Ascending aorta (tissue), 2 donors: ENCODE results near the gene TMEM106B. TPM values are rescaled to one million over a fixed set of nuclear protein-coding genes. Genes with fewer than 3 reads are reported as not detected.

Source experiments
- DNase-seq, 2 donors: peaks; one replicate each; pipeline ENCODE4 v3.0.0-alpha.2; 2019; ENCODE audit warnings: low spot score in 2 of 2
- H3K27ac ChIP-seq, 2 donors: fragments of 200-600 bp; sonication (generic); one replicate each; pipeline ENCODE4 v1.5.1; 2016 to 2017; ENCODE audit warnings: mild to moderate bottlenecking in 1 of 2
- H3K27me3 ChIP-seq: fragments of 200-600 bp; sonication (generic); one replicate; pipeline ENCODE4 v1.5.1; 2017
- H3K36me3 ChIP-seq, 2 donors: fragments of 200-600 bp; sonication (generic); one replicate each; pipeline ENCODE4 v1.5.1; 2016
- H3K4me1 ChIP-seq, 2 donors: fragments of 200-600 bp; sonication (generic); one replicate each; pipeline ENCODE4 v1.5.1; 2016 to 2017; ENCODE audit warnings: mild to moderate bottlenecking in 1 of 2
- H3K4me3 ChIP-seq, 2 donors: fragments of 200-600 bp; sonication (generic); one replicate each; pipeline ENCODE4 v1.5.1; 2016 to 2017; ENCODE audit warnings: mild to moderate bottlenecking in 1 of 2
- H3K9me3 ChIP-seq, 2 donors: fragments of 200-600 bp; sonication (generic); one replicate each; pipeline ENCODE4 v1.5.1; 2016
- intact Hi-C: fragments of 100-400 bp; cut with DNase I; formaldehyde crosslinking; loops from one replicate; pipeline ENCODE4 v1.15.1; 2023
- total RNA-seq: library from RNA; depleted of rRNA; stranded (reverse); fragments of >200 nt; gene quantifications from one replicate; pipeline ENCODE4 v1.1.0, GENCODE V29; 2016
- TF ChIP-seq, protein P1 (sequence below), 3 experiments: fragments of 200-600 bp in 2 of 3; fragments of 450-650 bp in 1 of 3; sonication (generic) in 2 of 3; IDR thresholded peaks; one replicate each; pipeline ENCODE4 v1.5.1; 2016 to 2019; ENCODE audit warnings: antibody characterized with exemption in 3 of 3, mild to moderate bottlenecking in 1 of 3, moderate library complexity in 1 of 3

The TMEM106B gene
- total RNA-seq, 1 donor from 2014 or later, result 21.3 TPM

DNA sequence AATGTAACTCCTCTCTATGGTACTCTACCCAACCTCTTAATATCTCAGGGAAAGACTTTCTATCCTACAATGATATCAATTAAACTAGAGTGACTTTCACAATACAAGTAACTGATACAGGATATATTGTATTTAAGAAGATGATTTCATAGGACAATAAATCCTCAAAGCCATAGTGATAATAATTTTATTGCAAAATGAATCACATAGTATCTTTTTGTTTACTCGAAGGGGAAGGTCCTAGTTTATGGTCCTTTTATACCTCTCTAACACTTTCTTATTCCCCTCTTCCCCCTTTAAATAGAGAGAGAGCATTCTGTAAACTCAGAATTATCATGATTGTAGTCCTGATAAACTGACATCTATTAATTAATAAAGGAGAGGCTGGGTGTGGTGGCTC is 56.4 kb downstream of the TMEM106B start:
- Histone ChIP-seq H3K4me3 (no peak overlapping the region), H3K27ac (no peak overlapping the region), H3K27me3 (no peaks in the 10 kb centered on the region), H3K9me3 (no peaks in the 10 kb centered on the region), H3K36me3 (no peaks in the 10 kb centered on the region), H3K4me1 (no peaks in the 10 kb centered on the region)
- no peak for DNase-seq
- TF ChIP-seq, protein P1, sequence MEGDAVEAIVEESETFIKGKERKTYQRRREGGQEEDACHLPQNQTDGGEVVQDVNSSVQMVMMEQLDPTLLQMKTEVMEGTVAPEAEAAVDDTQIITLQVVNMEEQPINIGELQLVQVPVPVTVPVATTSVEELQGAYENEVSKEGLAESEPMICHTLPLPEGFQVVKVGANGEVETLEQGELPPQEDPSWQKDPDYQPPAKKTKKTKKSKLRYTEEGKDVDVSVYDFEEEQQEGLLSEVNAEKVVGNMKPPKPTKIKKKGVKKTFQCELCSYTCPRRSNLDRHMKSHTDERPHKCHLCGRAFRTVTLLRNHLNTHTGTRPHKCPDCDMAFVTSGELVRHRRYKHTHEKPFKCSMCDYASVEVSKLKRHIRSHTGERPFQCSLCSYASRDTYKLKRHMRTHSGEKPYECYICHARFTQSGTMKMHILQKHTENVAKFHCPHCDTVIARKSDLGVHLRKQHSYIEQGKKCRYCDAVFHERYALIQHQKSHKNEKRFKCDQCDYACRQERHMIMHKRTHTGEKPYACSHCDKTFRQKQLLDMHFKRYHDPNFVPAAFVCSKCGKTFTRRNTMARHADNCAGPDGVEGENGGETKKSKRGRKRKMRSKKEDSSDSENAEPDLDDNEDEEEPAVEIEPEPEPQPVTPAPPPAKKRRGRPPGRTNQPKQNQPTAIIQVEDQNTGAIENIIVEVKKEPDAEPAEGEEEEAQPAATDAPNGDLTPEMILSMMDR (IDR thresholded peaks at IDR 0.05), result no peak
- intact Hi-C loops, result no loop called here

DNA sequence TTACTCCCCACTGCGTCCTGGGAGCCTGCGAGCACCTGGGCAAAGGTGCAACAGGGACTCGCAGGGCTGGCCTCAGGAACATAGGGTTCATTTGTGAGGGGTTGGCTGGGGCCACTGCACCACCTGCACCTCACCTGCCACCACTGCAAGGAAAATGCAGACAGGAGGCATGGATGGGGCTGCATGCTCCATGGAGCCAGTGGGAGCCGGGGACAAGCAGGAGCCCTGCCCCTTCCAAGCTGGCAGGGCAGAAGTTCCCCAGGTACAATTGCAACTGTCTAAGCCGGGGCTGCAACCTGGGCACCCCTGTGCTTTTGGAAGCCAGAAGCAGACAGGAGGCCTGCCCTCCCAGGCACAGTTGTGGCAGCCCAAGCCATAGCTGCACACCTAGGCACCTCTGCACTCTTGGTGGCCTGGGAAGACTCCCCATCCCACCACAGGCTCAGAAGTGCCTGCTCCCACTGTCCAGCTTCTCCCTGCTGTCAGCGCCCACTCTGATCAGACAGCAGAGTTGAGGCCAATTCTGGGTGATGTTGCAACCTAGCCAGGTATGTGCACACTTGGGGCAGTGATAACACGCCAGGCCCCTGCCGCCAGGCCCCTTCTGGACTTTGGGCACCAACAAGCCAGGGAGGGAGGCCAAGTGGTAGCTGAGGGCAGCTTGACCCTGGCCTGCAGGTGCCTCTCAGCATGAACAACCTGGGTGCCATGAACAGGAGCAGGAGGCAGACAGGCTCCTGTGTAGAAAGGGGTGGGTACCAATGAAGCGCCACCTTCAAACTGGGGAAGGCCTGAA is 58.2 kb downstream of the TMEM106B start:
- Histone ChIP-seq H3K4me1 (no peaks in the 10 kb centered on the region), H3K36me3 (no peaks in the 10 kb centered on the region), H3K27me3 (no peaks in the 10 kb centered on the region), H3K4me3 (no peak overlapping the region), H3K9me3 (no peaks in the 10 kb centered on the region), H3K27ac (no peak overlapping the region)
- intact Hi-C loops, result no loop called here
- no peak for DNase-seq
- TF ChIP-seq, protein P1 (IDR thresholded peaks at IDR 0.05), result no peak

DNA sequence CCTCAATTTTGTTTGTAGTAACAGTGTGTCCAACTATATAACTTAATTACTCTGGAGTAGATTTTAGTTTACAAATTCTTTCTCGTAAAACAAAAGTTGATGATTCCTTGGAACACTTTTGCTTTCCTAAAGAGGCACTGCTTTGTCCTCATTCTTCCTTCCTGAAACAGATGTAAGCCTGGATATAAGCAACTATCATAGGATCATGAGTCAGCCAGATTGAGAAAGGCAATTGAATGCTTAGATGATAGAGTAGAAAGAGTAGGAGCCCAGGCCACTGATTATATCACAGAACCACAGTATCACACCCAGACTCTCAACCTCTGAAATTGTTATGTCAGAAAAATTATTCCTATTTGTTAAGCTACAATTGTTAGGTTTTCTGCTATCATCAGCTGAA is 69.9 kb downstream of the TMEM106B start:
- no peaks in the 10 kb centered on the region for H3K4me1 ChIP-seq
- no peak overlapping the region for H3K27ac ChIP-seq
- H3K36me3 ChIP-seq, result no peaks in the 10 kb centered on the region
- DNase-seq, result no peak
- no peaks in the 10 kb centered on the region for H3K9me3 ChIP-seq
- intact Hi-C loops, result no loop called here
- no peaks in the 10 kb centered on the region for H3K27me3 ChIP-seq
- TF ChIP-seq, protein P1 (IDR thresholded peaks at IDR 0.05), result no peak
- H3K4me3 ChIP-seq, result no peak overlapping the region

DNA sequence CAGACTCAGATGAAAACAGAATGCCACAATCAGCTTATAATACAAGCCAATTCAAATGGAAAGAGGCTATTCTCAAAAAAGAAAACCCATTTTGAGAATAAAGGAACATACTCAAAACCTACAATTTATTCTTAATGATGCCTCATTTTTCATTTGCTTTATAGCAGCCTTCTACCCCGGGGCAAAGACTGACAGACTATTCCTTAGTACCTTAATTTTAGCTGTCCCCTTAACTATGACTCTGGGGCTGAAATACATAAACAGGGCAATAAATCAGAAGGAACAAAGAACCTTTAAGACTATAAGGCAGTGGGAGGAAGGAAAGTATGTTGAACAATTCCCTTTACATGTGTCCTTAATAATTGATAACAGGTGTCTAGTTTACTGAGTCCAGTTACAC is 76.8 kb downstream of the TMEM106B start:
- H3K36me3 ChIP-seq, result no peaks in the 10 kb centered on the region
- no peak for DNase-seq
- no peaks in the 10 kb centered on the region for H3K9me3 ChIP-seq
- TF ChIP-seq, protein P1 (IDR thresholded peaks at IDR 0.05), result no peak
- H3K4me1 ChIP-seq, result no peaks in the 10 kb centered on the region
- intact Hi-C loops, result no loop called here
- no peaks in the 10 kb centered on the region for H3K27me3 ChIP-seq
- H3K27ac ChIP-seq, result no peak overlapping the region
- H3K4me3 ChIP-seq, result no peak overlapping the region

DNA sequence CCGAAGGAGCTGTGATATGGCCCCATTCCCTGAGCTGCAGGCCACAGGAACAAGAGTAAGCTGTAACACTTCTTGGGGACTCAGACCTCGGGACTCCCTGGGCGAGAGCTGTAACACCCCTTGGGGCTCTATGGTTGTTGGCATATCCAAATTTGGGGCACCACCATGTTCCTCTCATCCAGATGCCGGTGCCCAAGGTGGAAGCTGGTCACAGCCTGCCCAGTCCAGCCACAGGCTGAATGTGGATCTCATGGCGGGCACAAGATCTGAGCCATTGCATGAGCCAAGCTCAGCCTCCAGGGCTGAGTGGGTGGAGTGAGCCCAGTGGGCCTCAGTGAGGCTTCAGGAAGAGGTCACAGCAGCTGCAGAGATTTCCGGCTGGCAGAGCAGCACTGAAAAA is 78.9 kb downstream of the TMEM106B start:
- no peaks in the 10 kb centered on the region for H3K27me3 ChIP-seq
- TF ChIP-seq, protein P1 (IDR thresholded peaks at IDR 0.05), result no peak
- no peaks in the 10 kb centered on the region for H3K9me3 ChIP-seq
- H3K4me1 ChIP-seq, result no peaks in the 10 kb centered on the region
- DNase-seq, result no peak
- intact Hi-C loops, result no loop called here
- H3K4me3 ChIP-seq, result no peak overlapping the region
- no peak overlapping the region for H3K27ac ChIP-seq
- H3K36me3 ChIP-seq, result no peaks in the 10 kb centered on the region
